ENCODE data around the gene TTC7B.

GRCh38 chr14:90575336-90575735, 240.9 kb downstream of the TTC7B start:
- no peak for TF ChIP-seq POLR2AphosphoS5 (IDR thresholded peaks at IDR 0.05; ENCODE audit: low read depth, low read length)
- no peak for TF ChIP-seq REST (IDR thresholded peaks at IDR 0.05; ENCODE audit: insufficient read depth in 1 of 2, low read depth in 2 of 2, low read length in 2 of 2)
